WI38 (cell line): ENCODE data around the gene PRRX2.

ENCODE experiments used
- H3K4me3 ChIP-seq: 2 replicates; pipeline ENCODE4 v1.5.1; 2011; ENCODE audit warnings: low read depth, mild to moderate bottlenecking, control low read depth, low read length
- TF ChIP-seq, protein P1 (sequence below): IDR thresholded peaks from 2 replicates; pipeline ENCODE4 v1.5.1; 2012; ENCODE audit warnings: low read depth, mild to moderate bottlenecking, control low read depth, low read length

PRRX2 gene

DNA sequence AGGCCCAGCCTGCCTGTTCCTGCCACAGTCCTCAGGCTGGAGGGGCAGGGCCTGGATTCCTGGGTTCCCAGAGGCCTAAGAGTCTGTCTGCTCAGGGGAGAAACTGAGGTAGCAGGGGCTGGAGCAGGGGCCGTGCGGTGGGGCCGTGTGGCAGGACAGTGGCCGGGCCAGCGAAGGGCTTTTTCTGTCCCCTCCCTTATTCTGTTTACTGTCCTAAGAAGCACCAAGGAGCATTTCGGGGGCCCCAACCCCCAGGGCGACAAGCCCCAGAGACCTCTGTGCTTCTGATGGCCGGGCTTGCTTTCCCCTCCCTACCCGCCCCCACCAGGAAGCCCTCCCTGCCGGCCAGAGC lies 16.7 kb upstream of the PRRX2 start:
- no peak overlapping the region for H3K4me3 ChIP-seq
- TF ChIP-seq, protein P1, sequence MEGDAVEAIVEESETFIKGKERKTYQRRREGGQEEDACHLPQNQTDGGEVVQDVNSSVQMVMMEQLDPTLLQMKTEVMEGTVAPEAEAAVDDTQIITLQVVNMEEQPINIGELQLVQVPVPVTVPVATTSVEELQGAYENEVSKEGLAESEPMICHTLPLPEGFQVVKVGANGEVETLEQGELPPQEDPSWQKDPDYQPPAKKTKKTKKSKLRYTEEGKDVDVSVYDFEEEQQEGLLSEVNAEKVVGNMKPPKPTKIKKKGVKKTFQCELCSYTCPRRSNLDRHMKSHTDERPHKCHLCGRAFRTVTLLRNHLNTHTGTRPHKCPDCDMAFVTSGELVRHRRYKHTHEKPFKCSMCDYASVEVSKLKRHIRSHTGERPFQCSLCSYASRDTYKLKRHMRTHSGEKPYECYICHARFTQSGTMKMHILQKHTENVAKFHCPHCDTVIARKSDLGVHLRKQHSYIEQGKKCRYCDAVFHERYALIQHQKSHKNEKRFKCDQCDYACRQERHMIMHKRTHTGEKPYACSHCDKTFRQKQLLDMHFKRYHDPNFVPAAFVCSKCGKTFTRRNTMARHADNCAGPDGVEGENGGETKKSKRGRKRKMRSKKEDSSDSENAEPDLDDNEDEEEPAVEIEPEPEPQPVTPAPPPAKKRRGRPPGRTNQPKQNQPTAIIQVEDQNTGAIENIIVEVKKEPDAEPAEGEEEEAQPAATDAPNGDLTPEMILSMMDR = no peak

DNA sequence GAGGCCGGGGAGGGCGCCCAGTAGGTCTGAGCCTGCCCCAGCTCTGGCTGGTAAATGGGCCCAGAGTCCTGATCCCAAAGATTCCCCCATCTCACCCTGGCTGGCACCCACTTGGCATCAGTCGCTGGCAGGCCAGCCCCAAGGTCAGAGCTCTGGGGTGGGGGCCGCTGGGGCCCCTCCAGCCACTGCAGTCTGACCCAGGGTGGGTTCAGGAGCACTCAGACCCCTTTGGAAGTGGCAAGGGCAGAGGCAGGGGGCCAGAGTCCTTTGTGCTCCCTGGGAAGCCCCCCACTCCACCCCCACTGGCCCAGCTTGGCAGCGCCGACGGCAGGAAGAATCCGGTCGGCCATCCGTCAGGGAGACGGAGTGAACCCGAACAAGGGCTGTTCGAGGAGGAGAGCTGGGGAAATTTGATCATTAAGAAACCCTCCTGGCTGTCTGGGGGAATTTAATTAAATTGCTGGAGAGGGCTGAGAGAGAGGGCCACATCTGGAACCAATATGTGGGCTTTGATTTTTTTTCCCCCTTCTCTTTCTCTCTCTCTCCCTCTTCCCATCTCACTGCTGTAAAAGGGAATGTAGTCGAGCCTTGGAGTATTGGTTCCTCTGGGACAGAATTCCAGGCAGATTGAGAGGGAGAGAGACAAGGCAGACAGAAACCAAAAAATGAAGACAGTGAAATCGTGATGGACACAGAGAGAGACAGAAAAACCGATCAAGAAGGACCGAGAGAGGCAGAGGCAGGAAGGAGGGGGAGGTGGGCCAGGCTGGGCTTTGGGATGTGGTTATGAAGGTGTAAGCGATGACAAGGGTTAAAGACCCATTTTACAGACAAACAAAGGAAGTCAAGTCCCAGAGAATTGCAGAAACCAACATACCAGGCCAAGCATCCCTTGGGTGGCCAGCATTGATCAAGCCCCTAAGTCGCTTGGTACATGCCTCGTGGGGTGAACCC lies 15.4 kb upstream of the PRRX2 start:
- H3K4me3 ChIP-seq = no peak overlapping the region

DNA sequence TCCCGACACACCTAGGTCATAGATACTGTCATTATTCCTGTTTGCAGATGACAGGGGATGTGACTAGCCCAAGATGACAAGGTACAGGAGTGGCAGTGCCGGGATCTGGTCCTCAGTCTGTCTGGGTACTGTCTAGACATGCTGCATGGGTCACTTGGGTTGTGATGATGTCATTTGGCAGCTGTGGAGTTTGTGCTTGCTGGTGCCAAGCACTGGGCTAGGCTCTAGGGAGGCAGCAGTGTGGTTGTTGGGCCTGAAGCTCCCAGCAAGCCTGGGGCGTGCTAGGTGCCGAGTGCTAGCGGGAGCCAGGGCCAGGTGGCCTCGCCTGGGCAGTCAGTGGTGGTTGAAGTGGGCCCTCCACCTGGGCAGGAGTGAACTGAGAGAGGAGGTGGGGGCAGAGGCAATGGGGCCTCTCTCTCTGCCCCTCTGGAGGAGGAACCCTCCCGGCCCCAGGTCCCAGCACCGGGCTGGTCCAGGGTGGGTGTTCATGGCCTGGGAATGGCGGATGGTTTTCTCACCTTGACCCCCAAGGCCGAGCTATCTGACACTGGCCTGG lies 14.7 kb upstream of the PRRX2 start:
- no peak overlapping the region for H3K4me3 ChIP-seq
- TF ChIP-seq, protein P1 = no peak

More for the DNA sequence above, 15.4 kb upstream of the PRRX2 start:
- TF ChIP-seq, protein P1 = no peak

DNA sequence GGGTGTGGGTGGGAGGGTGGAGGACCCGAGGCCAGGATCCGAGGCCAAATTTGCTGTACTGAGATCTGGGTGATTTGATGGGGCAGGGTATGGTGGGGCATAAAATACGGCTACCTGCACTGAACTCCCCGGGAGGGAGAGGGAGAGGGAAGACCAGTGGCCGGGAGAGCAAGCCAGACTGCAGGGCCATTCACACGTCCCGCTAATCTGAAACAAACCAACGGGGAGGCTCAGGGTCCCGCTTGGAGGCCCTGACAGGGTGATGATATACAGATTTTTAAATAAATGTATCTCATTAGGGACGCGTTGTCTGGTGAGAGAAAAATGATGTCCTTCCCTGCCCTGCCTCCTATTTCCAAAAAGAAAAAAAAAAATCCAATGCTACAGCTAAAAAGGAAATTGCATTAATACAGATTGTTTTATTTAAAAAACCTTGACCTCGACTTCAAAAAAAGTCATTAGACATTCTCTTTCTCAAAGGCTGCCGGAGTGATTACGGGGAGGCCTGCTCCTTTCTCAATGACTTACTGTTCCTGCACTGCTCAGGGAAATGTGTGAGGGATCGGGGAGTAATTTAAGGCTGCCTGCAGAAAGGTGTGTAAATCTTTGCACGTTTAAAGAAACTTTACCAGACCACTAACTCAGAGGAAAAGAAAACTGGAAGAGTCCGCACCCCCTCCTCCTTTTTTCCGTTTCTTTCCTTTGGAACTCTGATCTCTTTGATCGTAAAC lies 11.5 kb upstream of the PRRX2 start:
- TF ChIP-seq, protein P1 = no peak
- no peak overlapping the region for H3K4me3 ChIP-seq

DNA sequence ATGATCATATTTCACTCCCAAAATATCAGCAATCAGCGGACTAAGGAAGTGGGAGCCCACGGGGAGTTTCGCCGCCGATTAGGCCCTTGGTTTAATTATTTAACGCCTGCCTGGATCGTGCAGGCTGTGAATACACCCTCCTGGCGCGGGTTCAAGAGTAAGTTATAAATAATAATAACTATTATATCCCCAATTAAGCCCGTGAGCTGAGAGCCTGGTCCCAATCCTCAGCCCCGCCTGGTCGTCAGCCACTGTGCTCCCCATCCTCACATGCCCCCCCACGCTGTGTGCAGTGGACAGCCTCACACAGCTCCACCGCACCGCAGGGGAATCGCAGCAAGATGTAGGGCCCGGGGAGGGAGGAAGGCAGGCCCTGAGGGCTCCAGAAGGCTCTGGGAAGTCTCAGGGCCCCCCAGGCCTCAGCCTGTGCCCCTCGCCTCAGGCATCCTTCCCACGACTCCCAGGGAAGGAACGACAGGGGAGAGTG lies 10.8 kb upstream of the PRRX2 start:
- TF ChIP-seq, protein P1 = no peak
- no peak overlapping the region for H3K4me3 ChIP-seq

DNA sequence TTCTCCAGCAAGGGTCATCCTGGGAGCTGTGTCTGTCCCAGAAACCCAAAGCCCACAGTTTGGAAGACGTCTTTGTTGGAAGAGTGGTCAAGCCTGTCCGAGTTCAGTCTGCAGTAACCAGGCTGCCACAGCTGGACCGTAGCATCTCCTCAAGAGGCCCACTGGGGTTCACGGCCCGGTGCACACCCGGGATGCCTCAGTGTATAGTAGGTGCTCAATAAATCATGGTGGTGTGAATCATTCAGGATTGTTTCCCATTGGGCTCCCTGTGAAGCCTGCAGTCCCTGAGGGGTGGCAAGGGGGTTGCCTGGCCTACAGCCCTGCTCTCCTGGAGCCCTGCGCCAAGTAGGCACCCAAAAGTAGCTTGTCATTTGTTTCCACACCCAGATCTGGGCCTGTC lies 10.3 kb upstream of the PRRX2 start:
- TF ChIP-seq, protein P1 = no peak

More for the DNA sequence above, 10.3 kb upstream of the PRRX2 start:
- no peak overlapping the region for H3K4me3 ChIP-seq
